Endodermal cell (in vitro differentiated cells): ENCODE data around the gene DAPK1. TPM values are rescaled to one million over a fixed set of nuclear protein-coding genes. Genes with fewer than 3 reads are reported as not detected.
A peak's percentile ranks its signal among the peaks of the same experiment; 100 is the strongest.

Experiments used
- DNase-seq: peaks from one replicate; pipeline ENCODE4 v3.0.0-alpha.2; 2017
- H3K27ac ChIP-seq: 2 replicates; pipeline ENCODE4 v1.5.1; 2013; ENCODE audit warnings: mild to moderate bottlenecking, low read depth, low read length, moderate library complexity
- H3K27me3 ChIP-seq: 2 replicates; pipeline ENCODE4 v1.6.1; 2013; ENCODE audit warnings: mild to moderate bottlenecking, low read length, moderate library complexity; ENCODE audit not compliant: insufficient read depth, control insufficient read depth, poor library complexity, severe bottlenecking
- H3K36me3 ChIP-seq: 2 replicates; pipeline ENCODE4 v1.7.0; 2013; ENCODE audit warnings: mild to moderate bottlenecking, low read length, moderate library complexity; ENCODE audit not compliant: control insufficient read depth, insufficient read depth
- H3K4me1 ChIP-seq: one replicate; pipeline ENCODE4 v1.7.0; 2013; ENCODE audit warnings: low read length; ENCODE audit not compliant: control insufficient read depth, insufficient read depth
- H3K4me3 ChIP-seq: 2 replicates; pipeline ENCODE4 v1.5.1; 2013; ENCODE audit warnings: mild to moderate bottlenecking, low read length, moderate library complexity
- H3K9ac ChIP-seq: 2 replicates; pipeline ENCODE4 v1.6.1; 2013; ENCODE audit warnings: mild to moderate bottlenecking, low read length, moderate library complexity; ENCODE audit not compliant: poor library complexity, severe bottlenecking; ENCODE audit errors: extremely low read depth
- H3K9me3 ChIP-seq: 2 replicates; pipeline ENCODE4 v1.6.1; 2013; ENCODE audit warnings: mild to moderate bottlenecking, low read length, moderate library complexity; ENCODE audit not compliant: control insufficient read depth
- H3K27ac Mint-ChIP-seq: 2 replicates; pipeline ENCODE4 v1.8.0; 2020; ENCODE audit warnings: mixed read lengths
- H3K27me3 Mint-ChIP-seq: 2 replicates; pipeline ENCODE4 v1.8.0; 2021; ENCODE audit warnings: mild to moderate bottlenecking, mixed read lengths; ENCODE audit not compliant: insufficient read depth
- H3K36me3 Mint-ChIP-seq: 2 replicates; pipeline ENCODE4 v1.8.0; 2020; ENCODE audit warnings: low read depth, mixed read lengths
- H3K4me1 Mint-ChIP-seq: 2 replicates; pipeline ENCODE4 v1.8.0; 2020; ENCODE audit warnings: mixed read lengths
- H3K4me3 Mint-ChIP-seq: 2 replicates; pipeline ENCODE4 v1.8.0; 2020; ENCODE audit warnings: mild to moderate bottlenecking, moderate library complexity, mixed read lengths
- H3K9me3 Mint-ChIP-seq: 2 replicates; pipeline ENCODE4 v1.8.0; 2020; ENCODE audit warnings: mild to moderate bottlenecking, mixed read lengths
- CTCF ChIP-seq: fragments of 200-600 bp; sonication (generic); conservative IDR thresholded peaks from 2 replicates; pipeline ENCODE4 v1.5.0; 2021; ENCODE audit warnings: antibody characterized with exemption, mild to moderate bottlenecking
- WGBS, 2 experiments: methylation state at CpG; one replicate each; pipeline versions ENCODE4 v1.1.5 to v1.1.7; 2013; ENCODE audit warnings: missing lambda C conversion rate in 2 of 2, mixed read lengths in 1 of 2; ENCODE audit not compliant: insufficient coverage in 1 of 2, insufficient read length in 1 of 2; 5-methylcytosine and 5-hydroxymethylcytosine counted together
- total RNA-seq, 2 donors: library from RNA; stranded (reverse); fragmentation: NEBNext Ultra II Directional in 1 of 2; extraction: Animal tissue kit (Norgen Biotek cat#: 25700) in 1 of 2; gene quantifications; 2 replicates in 1 of 2; 3 replicates in 1 of 2; pipeline ENCODE4 v1.2.1, GENCODE V29; 2021

Gene DAPK1
- total RNA-seq, 2 donors from 2014 or later, result 117 to 139 TPM

- H3K27me3 ChIP-seq, result no peaks in the 10 kb centered on the region
- Mint-ChIP-seq H3K4me1 (peaks cover 42% of the 10 kb centered on the region), H3K9me3 (no peaks in the 10 kb centered on the region), H3K27ac (peak overlapping the region; percentile 57), H3K27me3 (no peaks in the 10 kb centered on the region), H3K36me3 (peaks cover 8% of the 10 kb centered on the region), H3K4me3 (no peak overlapping the region)
- TF ChIP-seq CTCF, result no peak
- no peak overlapping the region for H3K9ac ChIP-seq
- H3K4me1 ChIP-seq, result peaks cover 18% of the 10 kb centered on the region
- DNase-seq, result no peak
- H3K27ac ChIP-seq, result no peak overlapping the region
- WGBS, 2 experiments, result 88 to 96% methylated on average over 10 of the region's 10 CpGs
- H3K4me3 ChIP-seq, result peak overlapping the region; percentile 20
- no peaks in the 10 kb centered on the region for H3K36me3 ChIP-seq
- no peaks in the 10 kb centered on the region for H3K9me3 ChIP-seq
Observed at GRCh38 chr9:87580941-87581438, 83.3 kb downstream of the DAPK1 start.

GRCh38 chr9:87581513-87581912 is 83.8 kb downstream of the DAPK1 start:
- Histone ChIP-seq H3K27ac (no peak overlapping the region), H3K4me1 (peaks cover 18% of the 10 kb centered on the region), H3K9ac (no peak overlapping the region), H3K27me3 (no peaks in the 10 kb centered on the region), H3K36me3 (no peaks in the 10 kb centered on the region), H3K4me3 (no peak overlapping the region), H3K9me3 (no peaks in the 10 kb centered on the region)
- peaks cover 6% of the 10 kb centered on the region for H3K36me3 Mint-ChIP-seq
- no peaks in the 10 kb centered on the region for H3K27me3 Mint-ChIP-seq
- TF ChIP-seq CTCF, result no peak
- 91% methylated on average over 3 of the region's 3 CpGs; no CpG with 5 or more reads in 1 of the 2 experiments for WGBS, 2 experiments
- H3K4me3 Mint-ChIP-seq, result no peak overlapping the region
- no peaks in the 10 kb centered on the region for H3K9me3 Mint-ChIP-seq
- H3K4me1 Mint-ChIP-seq, result peaks cover 39% of the 10 kb centered on the region
- no peak overlapping the region for H3K27ac Mint-ChIP-seq
- no peak for DNase-seq

- Histone ChIP-seq H3K27me3 (no peaks in the 10 kb centered on the region), H3K27ac (no peak overlapping the region), H3K36me3 (no peaks in the 10 kb centered on the region), H3K9ac (no peak overlapping the region), H3K4me1 (peaks cover 18% of the 10 kb centered on the region), H3K4me3 (no peak overlapping the region), H3K9me3 (no peaks in the 10 kb centered on the region)
- no peak for DNase-seq
- Mint-ChIP-seq H3K4me1 (peaks cover 38% of the 10 kb centered on the region), H3K27me3 (no peaks in the 10 kb centered on the region), H3K4me3 (no peak overlapping the region), H3K9me3 (no peaks in the 10 kb centered on the region), H3K36me3 (peaks cover 6% of the 10 kb centered on the region), H3K27ac (no peak overlapping the region)
- 96 to 98% methylated on average over 6 to 10 of the region's 10 CpGs for WGBS, 2 experiments
- no peak for TF ChIP-seq CTCF
Observed at GRCh38 chr9:87581949-87582637, 84.4 kb downstream of the DAPK1 start.
